ENCODE results near the gene BET1L.
"Not testable (repeated sequence)": the region's sequence is repeated elsewhere in the genome, so short reads cannot be mapped to it uniquely, and the experiment has no call there.

Gene BET1L

GRCh38 chr11:207208-207862 lies at the start of gene BET1L, which contains the start of gene RIC8A:
BET1L (minus strand) TSS chr11:207399; CDS start chr11:207321, 78 bp downstream.
RIC8A (plus strand) TSS chr11:207708; CDS start chr11:208855, 1,147 bp downstream.
- peak; percentile 99 for FAIRE-seq

GRCh38 chr11:255816-256215 lies 48.6 kb upstream of the BET1L start:
- no peak for FAIRE-seq
- no peak for DNase-seq (ENCODE audit: insufficient read length, low spot score)

More at GRCh38 chr11:207208-207862, at the start of gene BET1L, which contains the start of gene RIC8A:
- DNase-seq (ENCODE audit: insufficient read length, low spot score), result peak; percentile 96

- FAIRE-seq (no peak), DNase-seq (ENCODE audit: insufficient read length, low spot score) (no peak)
These were observed 48.0 kb upstream of the BET1L start for GRCh38 chr11:255176-255575.

GRCh38 chr11:253886-254270 lies 46.7 kb upstream of the BET1L start:
- DNase-seq (ENCODE audit: insufficient read length, low spot score), result no peak
- no peak for FAIRE-seq

- FAIRE-seq (no peak), DNase-seq (ENCODE audit: insufficient read length, low spot score) (no peak)
These were observed 46.1 kb upstream of the BET1L start for GRCh38 chr11:253160-253885.

- no peak for FAIRE-seq
- no peak for DNase-seq (ENCODE audit: insufficient read length, low spot score)
These were observed 45.5 kb upstream of the BET1L start for GRCh38 chr11:252666-253065.

- no peak for DNase-seq (ENCODE audit: insufficient read length, low spot score)
- no peak for FAIRE-seq
These were observed 44.4 kb upstream of the BET1L start for GRCh38 chr11:251550-251949.

- no peak for FAIRE-seq
- DNase-seq (ENCODE audit: insufficient read length, low spot score), result no peak
These were observed 43.6 kb upstream of the BET1L start for GRCh38 chr11:250740-251299.

GRCh38 chr11:250274-250673 lies 43.1 kb upstream of the BET1L start:
- no peak for DNase-seq (ENCODE audit: insufficient read length, low spot score)
- FAIRE-seq, result no peak

- no peak for DNase-seq (ENCODE audit: insufficient read length, low spot score)
These were observed 41.9 kb upstream of the BET1L start for GRCh38 chr11:249062-249461.

GRCh38 chr11:244376-244775 lies 37.2 kb upstream of the BET1L start:
- FAIRE-seq (peak; percentile 71), DNase-seq (ENCODE audit: insufficient read length, low spot score) (no peak)

More at GRCh38 chr11:249062-249461, 41.9 kb upstream of the BET1L start:
- no peak for FAIRE-seq

- FAIRE-seq, result no peak
- no peak for DNase-seq (ENCODE audit: insufficient read length, low spot score)
These were observed 34.4 kb upstream of the BET1L start for GRCh38 chr11:241634-242033.

GRCh38 chr11:240315-240714 lies 33.1 kb upstream of the BET1L start:
- FAIRE-seq, result no peak
- DNase-seq (ENCODE audit: insufficient read length, low spot score), result no peak

- FAIRE-seq; DNase-seq (ENCODE audit: insufficient read length, low spot score): not testable (repeated sequence)
These were observed 31.1 kb upstream of the BET1L start for GRCh38 chr11:238346-238745.

GRCh38 chr11:236774-237767 lies 29.9 kb upstream of the BET1L start, which contains the start of gene PSMD13:
PSMD13 (plus strand) TSS chr11:236976; CDS start chr11:237050, 74 bp downstream.
- no peak for FAIRE-seq
- DNase-seq (ENCODE audit: insufficient read length, low spot score), result peak; percentile 90

GRCh38 chr11:235997-236773 lies 29.0 kb upstream of the BET1L start, which contains the start of gene SIRT3:
SIRT3 (minus strand) TSS chr11:236342; CDS start chr11:236328, 14 bp downstream.
- DNase-seq (ENCODE audit: insufficient read length, low spot score), result peak; percentile 99
- FAIRE-seq, result peak; percentile 91

- DNase-seq (ENCODE audit: insufficient read length, low spot score) (no peak), FAIRE-seq (peak; percentile 69)
These were observed 28.4 kb upstream of the BET1L start for GRCh38 chr11:235609-235996.

GRCh38 chr11:235180-235579 lies 28.0 kb upstream of the BET1L start:
- FAIRE-seq (no peak), DNase-seq (ENCODE audit: insufficient read length, low spot score) (no peak)

GRCh38 chr11:232783-233565 lies 25.8 kb upstream of the BET1L start:
- DNase-seq (ENCODE audit: insufficient read length, low spot score) (no peak), FAIRE-seq (no peak)
